WI38 (cell line): ENCODE results near the gene SEC16A.

Source experiments
- H3K4me3 ChIP-seq: 2 replicates; pipeline ENCODE4 v1.5.1; 2011; ENCODE audit warnings: low read depth, mild to moderate bottlenecking, control low read depth, low read length
- TF ChIP-seq, protein P1 (sequence below): IDR thresholded peaks from 2 replicates; pipeline ENCODE4 v1.5.1; 2012; ENCODE audit warnings: low read depth, mild to moderate bottlenecking, control low read depth, low read length

Gene SEC16A

GRCh38 chr9:136465500-136466154 is 17.2 kb downstream of the SEC16A start:
- TF ChIP-seq, protein P1, sequence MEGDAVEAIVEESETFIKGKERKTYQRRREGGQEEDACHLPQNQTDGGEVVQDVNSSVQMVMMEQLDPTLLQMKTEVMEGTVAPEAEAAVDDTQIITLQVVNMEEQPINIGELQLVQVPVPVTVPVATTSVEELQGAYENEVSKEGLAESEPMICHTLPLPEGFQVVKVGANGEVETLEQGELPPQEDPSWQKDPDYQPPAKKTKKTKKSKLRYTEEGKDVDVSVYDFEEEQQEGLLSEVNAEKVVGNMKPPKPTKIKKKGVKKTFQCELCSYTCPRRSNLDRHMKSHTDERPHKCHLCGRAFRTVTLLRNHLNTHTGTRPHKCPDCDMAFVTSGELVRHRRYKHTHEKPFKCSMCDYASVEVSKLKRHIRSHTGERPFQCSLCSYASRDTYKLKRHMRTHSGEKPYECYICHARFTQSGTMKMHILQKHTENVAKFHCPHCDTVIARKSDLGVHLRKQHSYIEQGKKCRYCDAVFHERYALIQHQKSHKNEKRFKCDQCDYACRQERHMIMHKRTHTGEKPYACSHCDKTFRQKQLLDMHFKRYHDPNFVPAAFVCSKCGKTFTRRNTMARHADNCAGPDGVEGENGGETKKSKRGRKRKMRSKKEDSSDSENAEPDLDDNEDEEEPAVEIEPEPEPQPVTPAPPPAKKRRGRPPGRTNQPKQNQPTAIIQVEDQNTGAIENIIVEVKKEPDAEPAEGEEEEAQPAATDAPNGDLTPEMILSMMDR, result no peak
- no peak overlapping the region for H3K4me3 ChIP-seq

- no peak overlapping the region for H3K4me3 ChIP-seq
- TF ChIP-seq, protein P1, result no peak
Measured at GRCh38 chr9:136464241-136464640, 18.6 kb downstream of the SEC16A start.

GRCh38 chr9:136463578-136463977 is 19.3 kb downstream of the SEC16A start:
- TF ChIP-seq, protein P1, result no peak
- H3K4me3 ChIP-seq, result no peak overlapping the region

DNA sequence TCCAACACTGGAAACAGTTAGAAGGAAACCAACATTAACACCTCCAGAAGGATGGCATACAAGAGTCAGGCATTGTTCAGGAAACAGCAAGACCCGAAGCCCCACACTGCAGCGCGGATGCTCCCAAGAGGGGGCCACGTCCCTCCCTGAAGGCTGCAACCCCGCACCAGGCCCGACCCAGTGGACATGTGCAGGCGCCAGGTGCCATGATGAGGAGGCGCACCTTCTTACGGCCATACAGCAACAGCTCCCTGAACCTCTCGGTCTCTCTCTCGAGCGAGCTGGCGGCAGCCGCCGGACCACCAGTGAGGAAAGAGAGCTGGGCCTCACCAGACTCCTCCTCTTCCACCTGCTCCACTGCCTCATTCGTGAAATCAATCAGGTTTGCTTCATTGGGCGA is 20.2 kb downstream of the SEC16A start:
- TF ChIP-seq, protein P1, result no peak
- H3K4me3 ChIP-seq, result no peak overlapping the region

DNA sequence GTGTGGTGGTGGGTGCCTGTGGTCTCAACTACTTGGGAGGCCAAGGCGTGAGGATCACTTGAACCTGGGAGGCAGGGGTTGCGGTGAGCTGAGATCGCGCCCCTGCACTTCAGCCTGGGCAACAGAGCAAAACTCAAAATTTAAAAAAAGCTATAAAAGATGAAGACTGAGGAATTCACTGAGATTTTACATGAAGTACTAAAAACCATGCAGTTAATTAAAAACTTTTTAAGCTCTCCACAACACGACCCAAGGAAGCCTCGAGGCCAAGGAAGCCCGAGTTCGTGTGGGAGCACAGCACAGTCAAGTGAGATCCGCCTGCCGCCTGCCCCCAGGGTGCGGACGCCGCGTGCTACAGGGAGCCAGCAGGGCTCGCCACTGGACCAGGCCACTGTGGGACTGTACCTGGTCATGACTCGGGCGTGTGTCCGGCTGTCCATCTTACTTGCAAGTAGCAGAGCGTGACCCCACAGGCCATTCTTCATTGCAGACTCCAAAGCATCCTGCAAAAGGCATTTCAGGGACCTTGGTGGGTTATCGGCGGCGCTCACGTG is 22.0 kb downstream of the SEC16A start:
- TF ChIP-seq, protein P1, result no peak
- no peak overlapping the region for H3K4me3 ChIP-seq

GRCh38 chr9:136459425-136459824 is 23.4 kb downstream of the SEC16A start:
- TF ChIP-seq, protein P1, result no peak
- no peak overlapping the region for H3K4me3 ChIP-seq

DNA sequence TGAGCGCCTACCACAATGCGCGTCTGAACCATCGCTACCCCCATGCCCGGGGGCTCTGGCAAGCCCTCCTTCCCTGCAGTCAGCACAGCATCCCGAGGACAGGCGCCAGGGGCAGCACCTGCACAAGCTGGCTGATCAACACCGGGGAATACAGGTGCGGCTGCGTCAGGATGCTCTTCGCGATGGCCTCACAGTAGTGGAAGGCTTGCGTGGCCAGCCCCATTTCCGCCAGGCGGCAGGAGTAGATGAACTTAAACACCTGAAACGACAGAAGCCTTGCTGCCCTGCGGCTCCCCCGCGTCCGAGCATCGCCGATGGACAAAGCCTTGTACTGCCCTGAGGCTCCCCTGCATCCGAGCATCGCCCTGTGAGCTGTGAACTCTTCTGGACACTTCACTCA is 25.5 kb downstream of the SEC16A start:
- no peak overlapping the region for H3K4me3 ChIP-seq
- TF ChIP-seq, protein P1, result no peak
